ENCODE data around the gene SHCBP1.
"Not testable (repeated sequence)": the region's sequence is repeated elsewhere in the genome, so short reads cannot be mapped to it uniquely, and the experiment has no call there.

SHCBP1 gene, protein sequence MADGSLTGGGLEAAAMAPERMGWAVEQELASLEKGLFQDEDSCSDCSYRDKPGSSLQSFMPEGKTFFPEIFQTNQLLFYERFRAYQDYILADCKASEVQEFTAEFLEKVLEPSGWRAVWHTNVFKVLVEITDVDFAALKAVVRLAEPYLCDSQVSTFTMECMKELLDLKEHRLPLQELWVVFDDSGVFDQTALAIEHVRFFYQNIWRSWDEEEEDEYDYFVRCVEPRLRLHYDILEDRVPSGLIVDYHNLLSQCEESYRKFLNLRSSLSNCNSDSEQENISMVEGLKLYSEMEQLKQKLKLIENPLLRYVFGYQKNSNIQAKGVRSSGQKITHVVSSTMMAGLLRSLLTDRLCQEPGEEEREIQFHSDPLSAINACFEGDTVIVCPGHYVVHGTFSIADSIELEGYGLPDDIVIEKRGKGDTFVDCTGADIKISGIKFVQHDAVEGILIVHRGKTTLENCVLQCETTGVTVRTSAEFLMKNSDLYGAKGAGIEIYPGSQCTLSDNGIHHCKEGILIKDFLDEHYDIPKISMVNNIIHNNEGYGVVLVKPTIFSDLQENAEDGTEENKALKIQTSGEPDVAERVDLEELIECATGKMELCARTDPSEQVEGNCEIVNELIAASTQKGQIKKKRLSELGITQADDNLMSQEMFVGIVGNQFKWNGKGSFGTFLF

DNA sequence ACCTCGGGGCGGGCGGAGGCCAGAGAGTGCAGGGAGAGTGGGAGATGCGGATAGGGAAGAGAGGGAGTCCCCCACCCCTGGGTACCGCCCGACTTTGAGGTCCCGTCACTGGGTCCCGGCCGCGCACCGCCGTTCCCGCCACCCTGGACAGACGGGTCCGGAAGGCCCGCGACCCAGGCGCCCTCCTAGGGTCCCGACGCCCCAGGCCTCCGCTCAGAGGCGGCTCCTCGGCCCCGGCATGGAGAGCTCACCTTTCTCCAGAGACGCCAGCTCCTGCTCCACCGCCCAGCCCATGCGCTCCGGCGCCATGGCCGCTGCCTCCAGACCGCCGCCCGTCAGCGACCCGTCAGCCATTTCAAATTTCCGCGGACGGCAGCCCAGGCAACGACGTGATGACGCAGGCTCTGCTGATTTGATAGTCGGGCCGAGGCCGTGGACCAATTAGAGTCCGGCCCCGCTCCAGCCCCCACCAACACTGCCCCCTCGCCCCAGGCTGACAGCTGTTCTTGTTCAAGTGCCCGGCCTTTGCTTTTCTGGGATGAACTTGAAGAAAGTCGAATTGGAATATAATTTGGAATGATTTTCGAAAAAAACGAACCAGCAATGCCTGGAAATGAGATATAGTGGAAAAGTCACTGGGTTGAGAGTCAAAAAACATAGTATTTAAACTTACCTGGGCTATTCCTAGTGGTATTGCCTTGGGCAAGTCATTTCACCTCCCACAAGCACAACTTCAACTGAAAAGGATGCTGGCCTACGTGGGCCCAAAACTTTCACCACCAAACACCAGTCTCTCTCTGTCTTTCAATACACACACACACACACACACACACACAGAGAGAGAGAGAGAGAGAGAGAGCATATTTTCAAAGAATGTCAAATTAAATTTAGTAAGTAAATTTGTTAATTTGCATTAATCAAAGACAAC, at the start of gene SHCBP1:
Gene SHCBP1 (minus strand): TSS at position 374 of the 928 bp plus-strand sequence. CDS start 20 bp downstream, at position 354.
- peak; percentile 28 for DNase-seq (ENCODE audit: low read depth)

DNA sequence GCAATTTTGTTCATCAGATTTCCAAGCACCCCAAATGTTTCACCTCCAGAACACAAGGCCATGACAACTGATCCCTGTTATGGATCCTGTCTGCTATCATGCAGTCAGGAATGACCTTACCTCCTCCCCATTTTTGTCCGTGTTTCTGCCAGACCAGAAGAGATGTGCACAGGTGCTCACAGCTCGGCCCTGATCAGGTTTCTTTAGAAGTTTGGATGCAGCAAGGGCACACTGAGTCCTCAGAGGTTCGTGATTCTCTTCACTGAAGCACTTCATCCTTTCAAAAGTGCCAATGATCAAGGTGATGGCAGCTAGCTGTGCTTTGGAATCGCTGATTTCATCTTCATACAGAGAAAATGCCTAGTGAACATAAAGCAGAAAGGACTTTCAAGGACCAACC, 40.9 kb upstream of the SHCBP1 start:
- DNase-seq (ENCODE audit: low read depth) = no peak

DNA sequence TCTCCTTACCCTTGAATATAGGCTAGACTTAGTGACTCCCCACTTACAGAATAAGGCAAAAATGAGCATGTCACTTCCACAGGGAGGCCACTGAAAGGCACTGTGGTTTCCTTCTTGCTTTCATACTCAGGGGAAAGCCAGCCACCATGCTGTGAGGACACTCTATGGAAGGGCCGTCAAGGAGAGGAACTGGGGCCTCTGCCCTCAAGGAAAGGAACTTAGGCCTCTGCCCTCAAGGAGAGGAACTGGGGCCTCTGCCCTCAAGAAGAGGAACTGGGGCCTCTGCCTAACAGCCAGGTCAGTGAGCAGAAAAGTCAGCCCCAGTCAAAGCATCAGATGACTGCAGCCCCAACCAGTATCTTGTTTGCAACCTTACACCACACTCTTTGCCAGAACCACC, 37.7 kb upstream of the SHCBP1 start:
- DNase-seq (ENCODE audit: low read depth) = no peak

DNA sequence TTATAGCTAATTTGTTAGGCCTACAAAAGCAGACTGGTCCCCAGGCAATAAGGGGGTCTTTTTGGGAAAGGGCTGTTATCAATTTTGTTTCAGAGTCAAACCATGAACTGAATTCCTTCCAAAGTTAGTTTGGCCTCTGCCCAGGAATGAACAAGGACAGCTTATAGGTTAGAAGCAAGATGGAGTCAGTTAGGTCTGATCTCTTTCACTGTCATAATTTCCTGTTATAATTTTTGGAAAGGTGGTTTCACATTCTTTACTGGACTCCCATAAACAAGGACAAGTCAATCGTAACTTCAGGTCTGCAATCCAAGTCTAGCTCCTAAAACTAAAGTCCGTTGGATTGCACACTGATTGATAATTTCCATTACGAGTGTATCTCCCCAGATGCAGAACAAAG, 30.1 kb upstream of the SHCBP1 start:
- no peak for DNase-seq (ENCODE audit: low read depth)

DNA sequence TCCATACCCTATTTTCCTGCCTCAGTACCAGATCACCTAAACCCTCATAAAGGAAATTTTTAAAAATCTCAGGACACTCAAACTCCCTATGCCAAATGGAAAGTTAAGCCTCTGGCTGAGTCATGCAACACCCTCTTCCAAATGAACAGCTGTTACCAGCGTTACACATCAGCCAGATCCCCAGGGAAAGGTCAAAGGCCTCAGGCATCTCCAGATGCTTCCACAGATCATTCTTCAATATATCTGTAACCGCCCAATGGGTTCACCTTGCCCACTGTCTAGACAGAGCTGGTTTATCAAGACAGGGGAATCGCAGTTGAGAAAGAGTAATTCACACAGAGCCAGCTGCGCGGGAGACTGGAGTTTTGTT, 29.1 kb upstream of the SHCBP1 start:
- DNase-seq (ENCODE audit: low read depth) = peak; percentile 45

DNA sequence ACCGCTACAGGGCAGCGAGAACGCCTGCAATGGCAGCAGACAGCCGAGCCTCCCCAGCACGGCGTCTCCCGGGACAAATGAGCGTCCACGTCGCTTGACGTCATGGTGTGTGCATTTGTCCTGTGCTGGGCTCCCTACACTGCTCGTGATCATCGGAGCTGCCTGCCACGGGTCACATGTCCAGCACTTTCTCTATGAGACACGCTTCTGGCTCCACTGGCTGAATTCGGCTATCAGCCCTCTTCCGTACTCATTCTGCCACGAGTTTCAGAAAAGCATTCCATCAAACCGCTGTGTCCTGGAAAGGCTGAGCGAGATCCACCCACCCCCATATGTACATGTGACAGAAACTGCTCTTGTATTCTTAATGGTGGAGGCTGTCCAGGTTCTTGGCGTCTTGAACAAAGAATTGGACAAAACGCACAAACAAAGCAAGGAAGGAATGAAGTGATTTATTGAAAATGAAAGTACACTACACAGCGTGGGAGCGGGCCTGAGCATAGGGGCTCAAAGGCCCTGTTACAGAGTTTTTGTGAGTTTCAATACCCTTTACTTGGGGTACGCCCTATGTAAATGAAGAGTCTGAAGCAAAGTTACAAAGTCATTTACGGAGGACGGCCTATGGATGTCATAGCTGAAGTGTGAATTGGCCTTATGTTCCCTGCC, 28.5 kb upstream of the SHCBP1 start:
- no peak for DNase-seq (ENCODE audit: low read depth)

DNA sequence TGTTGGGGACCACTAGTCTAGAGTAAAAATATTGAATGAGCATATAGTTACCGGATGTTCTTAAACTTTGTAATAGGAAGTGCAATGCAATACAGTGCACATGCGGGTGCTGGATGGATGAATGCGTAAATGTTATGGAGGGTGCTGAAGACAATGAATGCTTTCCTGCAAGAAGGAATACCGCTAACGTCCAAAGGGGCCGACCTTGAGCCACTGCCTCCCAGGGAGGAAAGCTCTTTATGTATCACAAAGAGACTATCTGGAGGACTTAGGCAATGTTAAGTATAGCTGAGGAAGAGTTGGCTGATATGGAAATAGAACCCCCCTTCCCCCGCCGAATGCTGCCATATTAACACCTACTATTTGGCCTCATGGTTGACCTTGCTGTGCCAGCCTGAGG, 27.5 kb upstream of the SHCBP1 start:
- no peak for DNase-seq (ENCODE audit: low read depth)

DNA sequence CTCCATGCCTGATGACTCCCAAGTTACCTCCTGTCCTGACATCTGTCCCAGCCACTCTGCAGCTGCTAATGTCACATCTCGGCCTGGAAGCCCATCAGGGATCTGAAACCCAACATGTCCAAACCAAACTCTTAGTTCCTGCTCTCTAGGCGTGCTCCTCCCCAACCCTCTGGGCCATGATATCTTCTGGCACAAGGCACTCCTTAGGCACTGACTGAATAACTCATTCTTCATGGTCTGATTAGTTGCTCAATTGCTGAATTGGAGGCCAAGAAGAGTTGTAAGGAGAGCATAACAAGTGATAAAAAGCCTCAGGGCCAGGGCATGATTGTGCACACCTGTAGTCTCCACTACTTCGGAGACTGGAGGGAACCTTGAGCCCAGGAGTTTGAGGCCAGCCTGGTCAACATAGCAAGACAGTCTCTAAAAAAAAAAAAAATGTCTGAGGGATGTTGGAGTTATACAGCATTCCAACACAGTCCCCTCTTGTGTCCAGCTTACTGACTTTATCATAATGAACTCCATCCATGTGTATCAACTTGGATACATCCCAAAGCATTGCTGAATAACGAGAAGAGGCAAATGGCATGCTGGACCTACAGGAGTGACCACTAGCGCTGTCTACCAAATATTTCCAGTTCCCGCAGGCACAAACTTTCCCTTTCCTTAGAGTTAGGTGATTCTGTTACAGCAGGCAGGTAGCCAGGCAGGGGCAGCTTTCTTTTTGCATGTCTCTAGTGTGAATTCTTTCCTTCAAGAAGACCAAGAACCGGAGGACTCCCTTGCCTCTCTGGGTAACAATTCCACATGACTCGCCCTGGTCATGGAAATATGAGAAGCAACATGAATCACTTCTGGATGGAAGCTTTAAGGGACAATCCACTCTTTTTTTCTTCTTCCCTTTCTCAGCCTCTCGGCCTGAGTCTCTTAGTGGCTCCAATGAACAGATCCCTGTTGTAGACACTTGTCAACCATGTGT, 18.1 kb upstream of the SHCBP1 start:
- DNase-seq (ENCODE audit: low read depth) = peak; percentile 16

DNA sequence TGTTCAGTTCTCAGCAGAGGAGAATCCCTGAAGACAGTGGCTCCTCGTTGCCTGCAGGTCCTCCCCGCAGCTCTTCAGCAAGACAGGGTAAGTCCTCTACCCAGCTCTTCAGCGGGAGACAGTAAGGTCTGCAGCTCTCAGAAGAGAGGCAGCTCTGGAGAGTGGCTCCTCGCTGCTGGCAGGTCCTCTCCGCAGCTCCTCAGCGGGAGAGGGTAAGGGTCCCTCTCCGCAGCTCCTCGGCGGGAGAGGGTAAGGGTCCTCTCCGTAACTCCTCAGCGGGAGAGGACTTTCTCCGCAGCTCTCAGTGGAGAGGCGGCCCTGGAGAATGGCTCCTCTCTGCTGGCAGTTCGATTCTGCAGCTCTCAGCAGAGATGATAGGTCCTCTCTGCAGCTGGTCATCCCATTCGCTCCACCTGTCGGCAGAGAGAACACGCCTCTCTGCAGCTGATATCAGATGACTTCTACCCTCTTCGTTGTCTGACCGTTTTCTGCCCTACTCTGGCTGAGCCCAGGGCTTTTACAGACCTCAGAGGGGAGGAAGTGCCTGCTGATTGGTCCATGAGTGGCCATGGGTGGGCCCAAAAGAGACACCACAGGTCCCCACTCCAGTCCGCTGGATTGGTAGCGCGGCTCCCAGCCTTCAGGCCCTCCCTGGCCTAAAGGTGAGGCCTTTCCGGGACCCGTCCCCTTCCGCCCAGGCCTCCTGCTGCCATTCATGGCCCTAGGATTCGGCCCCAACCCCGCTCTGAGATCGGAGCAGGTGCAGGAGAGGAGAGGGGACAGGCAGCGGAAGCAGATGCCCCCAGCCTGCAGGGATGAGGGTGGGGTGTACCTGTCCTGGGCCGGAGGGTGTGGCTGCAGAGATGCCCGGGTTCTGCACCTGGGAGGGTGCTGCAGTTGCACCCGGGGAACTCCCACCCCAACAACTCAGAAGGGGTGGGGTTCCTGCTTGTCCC, 11.9 kb upstream of the SHCBP1 start:
- DNase-seq (ENCODE audit: low read depth) = no peak

DNA sequence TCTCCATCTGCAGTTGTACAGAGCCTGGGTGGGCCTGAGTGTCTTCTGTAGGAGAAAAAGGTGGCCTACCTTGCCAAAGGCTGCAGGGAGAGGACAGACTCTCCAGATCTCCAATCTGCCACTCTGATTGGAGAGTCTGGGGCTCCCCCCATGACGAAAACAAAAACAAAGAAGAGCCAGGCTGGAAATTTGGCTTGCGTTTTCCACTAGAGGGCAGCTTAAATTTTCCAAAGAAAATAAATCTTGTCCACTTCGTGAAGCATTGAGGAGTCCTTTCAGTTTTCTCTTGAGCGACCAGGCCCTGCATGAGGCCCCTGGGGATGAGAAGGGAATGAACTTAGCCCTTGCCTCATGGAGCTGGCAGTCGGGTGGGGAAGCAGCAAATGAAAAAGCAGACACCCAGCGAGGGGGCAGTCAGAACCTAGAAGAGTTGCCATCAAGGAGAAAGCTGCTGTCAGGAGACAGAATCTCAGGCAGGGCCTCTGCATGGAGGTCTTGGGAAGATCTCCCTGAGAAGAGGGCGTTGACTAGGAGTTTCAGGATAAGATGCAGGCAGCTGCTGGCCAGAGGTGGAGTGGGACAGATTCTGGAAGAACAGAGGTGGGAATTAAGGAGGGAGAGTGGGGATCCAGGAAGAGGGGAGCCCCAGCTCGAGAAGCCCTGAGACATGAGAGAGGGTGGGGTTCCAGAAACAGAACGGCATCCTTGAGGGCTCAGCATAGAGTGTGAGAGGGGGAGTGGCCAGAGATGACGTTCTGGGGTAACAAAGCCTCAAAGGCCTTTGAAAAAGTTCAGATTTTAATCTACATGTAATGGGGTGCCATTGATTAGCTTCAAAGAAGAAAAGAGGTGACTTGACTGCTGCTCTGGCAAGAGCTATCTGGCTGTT, 8.4 kb upstream of the SHCBP1 start:
- DNase-seq (ENCODE audit: low read depth) = no peak

DNA sequence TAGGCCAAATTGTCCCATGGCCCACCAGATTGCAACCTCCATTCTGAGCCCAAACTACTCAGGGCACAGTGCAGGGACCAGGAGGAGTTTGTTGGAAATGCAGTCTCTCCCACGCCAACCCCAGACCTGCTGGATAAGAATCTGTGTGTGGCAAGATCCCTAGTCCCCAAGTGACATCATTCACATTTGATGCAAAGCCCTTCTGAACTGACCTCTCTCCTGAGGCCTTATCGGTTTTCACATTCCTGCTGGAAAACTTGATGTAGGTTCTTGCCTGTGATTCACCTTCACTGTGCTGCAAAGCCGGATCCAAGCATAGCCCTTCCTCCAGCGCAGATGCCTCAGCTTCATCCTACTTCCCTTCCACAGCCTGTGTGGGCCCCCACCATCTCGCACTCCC, 6.6 kb upstream of the SHCBP1 start:
- DNase-seq (ENCODE audit: low read depth) = no peak

DNA sequence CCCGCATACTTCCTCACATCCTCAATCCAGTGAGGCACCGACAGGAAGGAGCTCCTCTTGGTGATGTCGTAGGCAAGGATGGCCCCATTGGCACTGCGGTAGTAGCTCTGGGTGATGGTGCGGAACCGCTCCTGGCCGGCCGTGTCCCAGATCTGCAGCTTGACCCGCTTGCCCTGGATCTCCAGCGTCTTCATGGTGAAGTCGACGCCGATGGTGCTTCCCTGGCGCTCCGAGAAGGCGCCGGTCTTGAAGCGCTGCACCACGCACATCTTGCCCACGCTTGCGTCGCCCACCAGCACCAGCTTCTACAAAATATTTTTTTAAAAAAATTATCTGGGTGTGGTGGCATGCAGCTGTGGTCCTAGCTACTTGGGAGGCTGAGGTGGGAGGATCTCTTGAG, 5.5 kb upstream of the SHCBP1 start:
- DNase-seq (ENCODE audit: low read depth) = not testable (repeated sequence)

DNA sequence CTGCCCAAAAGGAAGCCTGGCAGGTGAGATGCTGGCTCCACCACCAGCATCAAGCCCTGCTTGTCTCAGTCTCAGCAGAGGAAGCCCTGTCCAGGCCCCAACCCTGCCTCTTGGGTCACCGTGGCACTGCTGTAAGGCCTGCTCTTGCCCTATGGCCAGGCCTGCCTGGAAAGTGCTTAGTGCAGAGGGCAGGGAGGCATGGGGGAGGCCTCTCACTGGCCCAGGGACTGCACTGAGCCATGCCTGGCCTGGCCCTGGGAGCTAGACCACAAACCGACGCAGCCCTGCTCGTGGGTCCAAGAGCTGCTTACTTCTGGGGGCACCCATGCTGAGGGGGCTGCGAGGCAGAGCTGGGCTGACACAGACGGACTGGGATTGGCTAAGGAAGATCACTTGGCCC, 3.7 kb upstream of the SHCBP1 start:
- DNase-seq (ENCODE audit: low read depth) = not testable (repeated sequence)

DNA sequence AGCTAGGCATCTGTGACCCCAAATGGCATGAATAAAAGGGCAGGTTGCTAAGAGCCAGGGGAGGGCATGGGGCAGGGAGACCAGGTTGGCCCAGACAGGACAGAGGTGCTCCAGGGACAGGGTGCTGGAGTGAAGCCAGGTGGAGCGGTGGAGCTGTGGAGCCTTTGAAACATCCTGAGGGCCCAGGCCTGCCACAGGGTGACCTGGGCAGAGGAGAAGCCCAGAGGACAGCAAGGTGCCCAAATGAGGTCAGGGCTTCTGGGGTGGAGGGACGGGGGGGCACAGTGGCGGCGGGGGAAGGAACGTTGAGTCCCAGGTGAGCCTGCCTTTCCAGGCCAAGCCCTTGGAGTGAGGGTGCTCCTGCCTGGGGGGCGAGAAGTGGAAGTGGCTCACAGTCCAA, 2.5 kb upstream of the SHCBP1 start:
- not testable (repeated sequence) for DNase-seq (ENCODE audit: low read depth)

DNA sequence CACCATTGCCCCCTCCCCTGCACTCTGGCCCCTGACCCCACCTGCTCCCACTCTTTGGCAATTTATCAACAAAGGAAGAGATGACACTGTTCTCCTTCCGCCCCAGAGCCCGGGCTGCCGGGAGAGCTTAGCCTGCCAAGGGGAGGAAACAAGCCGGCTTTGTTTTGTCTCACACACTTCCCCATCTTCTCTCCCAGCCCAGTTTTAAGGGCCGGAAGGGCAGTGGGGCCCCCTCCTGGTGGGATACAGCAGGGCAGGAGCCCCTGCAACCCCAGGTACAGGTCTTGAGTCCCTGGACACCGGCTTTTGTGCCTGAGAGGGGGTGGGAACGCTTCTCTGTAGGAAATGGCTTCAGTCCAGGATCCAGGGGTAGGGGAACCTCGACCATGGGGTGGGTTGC, 2.1 kb upstream of the SHCBP1 start:
- not testable (repeated sequence) for DNase-seq (ENCODE audit: low read depth)

DNA sequence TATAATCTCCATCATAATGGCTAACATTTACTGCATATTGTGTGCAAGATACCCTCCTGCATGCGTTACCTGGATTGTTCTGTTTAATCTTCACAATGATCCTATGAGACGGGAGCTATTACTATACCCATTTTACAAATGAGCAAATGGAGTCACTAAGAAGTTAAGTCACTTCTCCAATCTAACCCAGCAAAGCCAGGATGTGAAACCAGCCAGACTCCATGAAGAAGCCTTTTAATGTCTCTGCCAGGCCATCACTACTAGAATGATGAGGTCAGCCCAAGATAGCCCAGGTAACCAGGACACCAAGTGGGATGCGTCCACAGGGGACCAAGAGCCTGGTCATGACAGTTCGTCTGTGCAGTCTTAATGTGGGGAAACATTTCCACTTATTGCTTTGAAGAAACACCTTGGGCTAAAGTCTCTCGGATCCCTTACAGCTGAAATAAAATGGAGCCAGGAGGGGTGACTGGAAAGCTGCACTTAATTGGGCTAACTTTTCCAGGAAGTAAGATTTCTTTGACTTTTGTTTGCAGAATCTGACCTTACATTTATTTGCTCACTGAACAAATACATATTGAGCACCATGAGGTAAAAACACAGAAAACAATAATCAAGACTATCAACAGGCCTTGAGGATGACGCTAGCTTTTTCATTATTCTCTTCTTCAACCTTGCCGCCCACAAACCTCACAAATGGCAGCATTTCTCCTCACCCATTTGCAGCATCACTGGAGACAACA, 926 bp upstream of the SHCBP1 start:
- no peak for DNase-seq (ENCODE audit: low read depth)

DNA sequence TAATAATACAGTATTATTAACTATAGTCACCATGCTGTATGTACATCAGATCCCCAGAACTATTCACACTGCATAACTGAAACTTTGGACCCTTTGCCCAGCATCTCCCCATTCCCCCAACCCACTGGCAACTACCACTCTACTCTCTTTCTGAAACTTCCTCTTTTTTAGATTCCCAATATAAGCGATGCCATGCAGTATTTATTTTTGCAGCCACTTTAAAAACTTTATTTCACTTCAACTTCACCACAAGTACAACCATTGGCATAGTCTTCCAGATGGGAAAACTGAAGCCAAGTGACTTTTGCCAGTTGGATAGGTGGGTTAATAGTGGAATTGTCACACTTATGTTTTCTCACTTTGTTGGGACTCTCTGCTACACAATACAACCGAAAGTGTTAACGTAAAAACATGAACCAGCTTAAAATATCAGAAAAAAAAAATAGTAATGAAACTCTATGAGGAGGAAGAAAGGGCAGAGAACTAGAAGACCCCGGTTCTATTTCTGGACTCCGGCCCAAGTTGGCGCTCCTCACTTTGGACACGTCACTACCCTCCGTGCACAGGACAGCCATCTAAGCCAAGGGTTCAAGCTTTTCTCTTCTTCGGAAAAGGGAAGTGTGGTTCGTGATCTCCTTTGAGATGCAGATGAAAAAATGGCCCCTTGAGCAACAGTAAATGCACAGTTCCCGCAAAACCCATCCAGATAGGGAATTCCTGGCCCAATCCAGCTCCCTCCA, 743 bp downstream of the SHCBP1 start:
- DNase-seq (ENCODE audit: low read depth) = no peak

Data from HS-5 (cell line).